ENCODE results near the gene NTF4. TPM values are rescaled to one million over a fixed set of nuclear protein-coding genes. Genes with fewer than 3 reads are reported as not detected.
A peak's percentile ranks its signal among the peaks of the same experiment; 100 is the strongest.

NTF4 gene
- total RNA-seq, 3 donors from 2014 or later = not detected

DNA sequence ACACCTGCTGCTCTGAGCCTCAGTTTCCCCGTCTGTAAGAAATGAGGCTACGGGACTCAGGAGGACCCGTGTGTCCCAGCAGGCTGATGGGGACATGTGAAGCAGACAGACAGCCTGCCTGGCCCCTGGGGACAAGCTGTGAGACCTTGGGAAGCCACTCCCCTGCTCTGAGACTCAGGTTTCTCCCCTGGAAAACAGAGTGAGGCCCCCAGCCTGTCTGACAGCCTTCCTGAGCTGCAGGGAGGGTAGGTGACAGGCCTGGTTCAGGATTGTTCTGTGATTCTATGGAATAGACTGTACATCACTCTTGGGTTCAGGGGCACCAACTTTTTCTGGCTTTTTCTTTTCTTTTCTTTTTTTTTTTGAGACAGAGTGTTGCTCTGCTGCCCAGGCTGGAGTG, 2.9 kb upstream of the NTF4 start:
- Histone ChIP-seq H3K36me3 (ENCODE audit: low read depth) (no peaks in the 10 kb centered on the region), H3K9me3 (no peaks in the 10 kb centered on the region), H3K4me3 (no peak overlapping the region), H3K4me1 (ENCODE audit: low read depth) (peaks cover 5% of the 10 kb centered on the region)
- ATAC-seq = no peak
- TF ChIP-seq, protein P1, sequence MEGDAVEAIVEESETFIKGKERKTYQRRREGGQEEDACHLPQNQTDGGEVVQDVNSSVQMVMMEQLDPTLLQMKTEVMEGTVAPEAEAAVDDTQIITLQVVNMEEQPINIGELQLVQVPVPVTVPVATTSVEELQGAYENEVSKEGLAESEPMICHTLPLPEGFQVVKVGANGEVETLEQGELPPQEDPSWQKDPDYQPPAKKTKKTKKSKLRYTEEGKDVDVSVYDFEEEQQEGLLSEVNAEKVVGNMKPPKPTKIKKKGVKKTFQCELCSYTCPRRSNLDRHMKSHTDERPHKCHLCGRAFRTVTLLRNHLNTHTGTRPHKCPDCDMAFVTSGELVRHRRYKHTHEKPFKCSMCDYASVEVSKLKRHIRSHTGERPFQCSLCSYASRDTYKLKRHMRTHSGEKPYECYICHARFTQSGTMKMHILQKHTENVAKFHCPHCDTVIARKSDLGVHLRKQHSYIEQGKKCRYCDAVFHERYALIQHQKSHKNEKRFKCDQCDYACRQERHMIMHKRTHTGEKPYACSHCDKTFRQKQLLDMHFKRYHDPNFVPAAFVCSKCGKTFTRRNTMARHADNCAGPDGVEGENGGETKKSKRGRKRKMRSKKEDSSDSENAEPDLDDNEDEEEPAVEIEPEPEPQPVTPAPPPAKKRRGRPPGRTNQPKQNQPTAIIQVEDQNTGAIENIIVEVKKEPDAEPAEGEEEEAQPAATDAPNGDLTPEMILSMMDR (IDR thresholded peaks at IDR 0.05) = no peak
- DNase-seq = no peak
- intact Hi-C loops (cut with DNase I, micrococcal nuclease) = no loop called here

DNA sequence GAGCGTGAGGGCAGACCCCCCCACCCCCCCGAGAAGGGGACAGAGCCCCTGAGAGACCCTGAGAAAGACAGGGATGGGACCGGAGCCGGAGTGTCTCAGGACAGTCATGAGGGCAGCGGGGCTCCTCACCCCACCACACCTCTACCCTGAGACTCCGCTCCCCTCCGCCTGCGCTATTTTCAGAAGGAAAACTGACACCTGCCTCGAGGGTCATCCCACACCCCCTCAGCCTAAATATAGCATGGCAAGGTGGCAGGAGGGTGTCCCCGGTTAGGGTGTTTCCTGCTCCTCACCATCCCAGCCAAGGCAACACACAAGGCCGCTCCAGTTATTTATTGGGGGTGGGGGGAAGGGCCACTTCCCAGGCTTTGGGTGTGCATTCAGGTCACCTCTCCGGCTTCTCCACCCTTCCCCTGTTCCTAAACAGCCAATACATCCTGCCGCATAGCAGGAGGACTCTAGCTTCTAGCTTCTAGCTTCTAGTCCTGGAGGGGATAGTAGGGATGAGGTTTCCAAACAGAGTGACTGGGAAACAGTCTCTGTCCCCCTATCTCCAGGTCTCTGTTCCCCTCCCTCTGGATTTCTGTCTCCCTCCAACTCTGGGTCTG, 1.4 kb upstream of the NTF4 start:
- no peaks in the 10 kb centered on the region for H3K9me3 ChIP-seq
- H3K36me3 ChIP-seq (ENCODE audit: low read depth) = no peaks in the 10 kb centered on the region
- H3K4me3 ChIP-seq = no peak overlapping the region
- TF ChIP-seq, protein P1 (IDR thresholded peaks at IDR 0.05) = no peak
- ATAC-seq (no peak), DNase-seq (no peak)
- intact Hi-C loops (cut with DNase I, micrococcal nuclease) = no loop called here
- H3K4me1 ChIP-seq (ENCODE audit: low read depth) = peaks cover 5% of the 10 kb centered on the region

DNA sequence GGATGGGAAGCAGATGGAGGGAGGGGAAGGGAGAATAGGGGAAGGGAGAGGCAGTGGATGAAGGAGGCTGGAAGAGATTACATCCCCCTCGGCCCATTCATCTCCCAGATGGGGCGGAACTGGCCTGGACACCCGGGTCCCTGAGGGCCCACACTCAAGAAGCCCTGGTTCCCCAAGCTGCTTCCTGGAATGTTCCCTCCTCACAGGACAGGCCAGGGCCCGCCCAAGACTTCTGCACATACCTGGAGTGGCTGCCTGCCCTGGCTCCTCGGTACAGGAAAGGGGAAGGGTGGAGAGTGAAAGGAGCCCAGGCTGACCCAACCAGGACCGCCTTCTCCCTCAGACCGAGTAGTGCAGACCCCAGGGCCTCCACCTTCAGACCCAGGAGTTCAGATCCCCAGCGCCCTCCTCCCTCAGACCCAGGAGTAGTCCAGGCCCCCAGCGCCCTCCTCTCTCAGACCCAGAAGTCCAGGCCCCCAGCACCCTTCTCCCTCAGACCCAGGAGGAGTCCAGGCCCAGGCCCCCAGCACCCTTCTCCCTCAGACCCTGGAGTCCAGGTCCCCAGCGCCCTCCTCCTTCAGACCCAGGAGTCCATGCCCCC, 489 bp downstream of the NTF4 start:
- Histone ChIP-seq H3K4me3 (no peak overlapping the region), H3K36me3 (ENCODE audit: low read depth) (no peaks in the 10 kb centered on the region), H3K4me1 (ENCODE audit: low read depth) (peaks cover 5% of the 10 kb centered on the region), H3K9me3 (no peaks in the 10 kb centered on the region)
- ATAC-seq (peak; percentile 23), DNase-seq (no peak)
- intact Hi-C loops (cut with DNase I, micrococcal nuclease) = no loop called here
- TF ChIP-seq, protein P1 (IDR thresholded peaks at IDR 0.05) = no peak

DNA sequence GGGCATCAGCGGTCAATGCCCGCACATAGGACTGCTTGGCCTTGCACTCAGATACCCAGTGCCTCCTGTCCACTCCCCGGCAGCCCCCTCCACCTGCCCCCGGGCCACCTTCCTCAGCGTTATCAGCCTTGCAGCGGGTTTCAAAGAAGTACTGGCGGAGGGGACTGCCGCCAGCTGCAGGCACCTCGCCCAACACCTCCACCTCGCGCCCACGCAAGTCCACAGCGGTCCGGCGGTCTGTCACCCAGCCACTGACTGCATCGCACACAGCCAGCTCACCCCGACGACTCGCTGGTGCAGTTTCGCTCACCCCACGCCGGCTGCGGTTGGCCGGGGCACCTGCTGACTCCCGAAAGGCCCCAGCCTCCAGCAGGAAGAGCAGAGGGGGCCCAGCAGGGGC, 3.2 kb downstream of the NTF4 start:
- H3K4me3 ChIP-seq = no peak overlapping the region
- ATAC-seq = no peak
- H3K9me3 ChIP-seq = no peaks in the 10 kb centered on the region
- DNase-seq = no peak
- intact Hi-C loops (cut with DNase I, micrococcal nuclease) = no loop called here
- H3K4me1 ChIP-seq (ENCODE audit: low read depth) = peaks cover 18% of the 10 kb centered on the region
- TF ChIP-seq, protein P1 (IDR thresholded peaks at IDR 0.05) = no peak
- no peaks in the 10 kb centered on the region for H3K36me3 ChIP-seq (ENCODE audit: low read depth)

DNA sequence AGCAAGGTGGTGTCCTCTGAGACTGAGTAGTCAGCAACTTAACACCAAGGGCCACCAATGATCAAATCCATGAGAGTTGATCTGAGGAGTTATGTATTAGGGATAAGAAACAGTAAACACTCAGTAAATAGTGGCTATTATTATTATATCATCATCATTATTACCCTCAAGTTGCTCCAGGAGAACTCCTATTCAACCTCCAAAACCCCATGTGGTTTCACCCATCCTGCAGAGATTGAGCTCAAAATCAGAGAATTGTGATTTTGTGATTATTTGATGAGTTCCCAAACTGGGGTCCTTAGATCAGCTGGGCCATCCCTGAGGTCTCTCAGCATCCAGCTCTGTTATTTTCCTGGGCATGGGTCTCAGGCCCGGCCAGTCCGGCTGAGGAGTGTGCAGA, 3.6 kb downstream of the NTF4 start:
- TF ChIP-seq, protein P1 (IDR thresholded peaks at IDR 0.05) = no peak
- intact Hi-C loops (cut with DNase I, micrococcal nuclease) = no loop called here

More for the DNA sequence above, 3.6 kb downstream of the NTF4 start:
- no peaks in the 10 kb centered on the region for H3K9me3 ChIP-seq
- H3K4me3 ChIP-seq = no peak overlapping the region
- H3K4me1 ChIP-seq (ENCODE audit: low read depth) = peaks cover 18% of the 10 kb centered on the region
- DNase-seq = no peak
- H3K36me3 ChIP-seq (ENCODE audit: low read depth) = no peaks in the 10 kb centered on the region
- no peak for ATAC-seq

Data from mucosa of descending colon (tissue), 3 donors.